GM23338 (cell line): Measurements from ENCODE around the gene OR13D1. TPM values are rescaled to one million over a fixed set of nuclear protein-coding genes. Genes with fewer than 3 reads are reported as not detected.

Source experiments
- ATAC-seq: fragments of 200-7000 bp; cut with Tn5 transposase; 3 replicates; pipeline ENCODE4 v1.9.1; 2020
- DNase-seq: peaks from one replicate; pipeline ENCODE4 v3.0.0-alpha.2; 2015; ENCODE audit warnings: low spot score
- H2AFZ ChIP-seq: fragments of 200-600 bp; sonication (generic); 2 replicates; pipeline ENCODE4 v1.8.0; 2016; ENCODE audit warnings: antibody characterized with exemption, mild to moderate bottlenecking, moderate library complexity
- H3F3A ChIP-seq: fragments of 200-600 bp; sonication (generic); replicated peaks from 2 replicates; pipeline ENCODE4 v1.8.0; 2017; ENCODE audit warnings: antibody characterized with exemption, mixed run types, low read depth
- H3K27ac ChIP-seq: fragments of 200-600 bp; sonication (generic); 2 replicates; pipeline ENCODE4 v1.6.1; 2016; ENCODE audit warnings: low read depth
- H3K27me3 ChIP-seq: fragments of 200-600 bp; sonication (generic); 2 replicates; pipeline ENCODE4 v1.8.0; 2016; ENCODE audit warnings: mild to moderate bottlenecking, mixed run types, moderate library complexity; ENCODE audit not compliant: insufficient read depth
- H3K36me3 ChIP-seq: fragments of 200-600 bp; sonication (generic); 2 replicates; pipeline ENCODE4 v1.8.0; 2016; ENCODE audit warnings: mild to moderate bottlenecking; ENCODE audit not compliant: insufficient read depth
- H3K4me1 ChIP-seq: fragments of 200-600 bp; sonication (generic); 2 replicates; pipeline ENCODE4 v1.8.0; 2016; ENCODE audit warnings: mild to moderate bottlenecking, moderate library complexity; ENCODE audit not compliant: insufficient read depth
- H3K4me2 ChIP-seq: fragments of 200-600 bp; sonication (generic); 2 replicates; pipeline ENCODE4 v1.7.1; 2017; ENCODE audit warnings: mixed run types
- H3K4me3 ChIP-seq: fragments of 200-600 bp; sonication (generic); 2 replicates; pipeline ENCODE4 v1.6.1; 2016; ENCODE audit warnings: mixed run types
- H3K79me2 ChIP-seq: fragments of 200-600 bp; sonication (generic); replicated peaks from 2 replicates; pipeline ENCODE4 v1.8.0; 2017; ENCODE audit warnings: mild to moderate bottlenecking; ENCODE audit not compliant: insufficient read depth
- H3K9me2 ChIP-seq: fragments of 200-600 bp; sonication (generic); 2 replicates; pipeline ENCODE4 v1.8.0; 2017; ENCODE audit not compliant: insufficient read depth
- H4K20me1 ChIP-seq: fragments of 200-600 bp; sonication (generic); replicated peaks from 2 replicates; pipeline ENCODE4 v1.8.0; 2017; ENCODE audit warnings: mild to moderate bottlenecking; ENCODE audit not compliant: insufficient read depth
- H3K27ac Mint-ChIP-seq: 2 replicates; pipeline ENCODE4 v1.8.0; 2020; ENCODE audit warnings: inconsistent platforms, mild to moderate bottlenecking, moderate library complexity, mixed read lengths
- H3K27me3 Mint-ChIP-seq: 3 replicates; pipeline ENCODE4 v1.8.0; 2022; ENCODE audit warnings: low read depth, mild to moderate bottlenecking, moderate library complexity, mixed read lengths, inconsistent platforms; ENCODE audit not compliant: insufficient read depth, poor library complexity
- H3K36me3 Mint-ChIP-seq: 3 replicates; pipeline ENCODE4 v1.8.0; 2021; ENCODE audit warnings: low read depth, mild to moderate bottlenecking, inconsistent platforms, moderate library complexity, mixed read lengths
- H3K4me1 Mint-ChIP-seq: 3 replicates; pipeline ENCODE4 v1.8.0; 2020; ENCODE audit warnings: mild to moderate bottlenecking, inconsistent platforms, mixed read lengths
- H3K4me3 Mint-ChIP-seq: 3 replicates; pipeline ENCODE4 v1.8.0; 2021; ENCODE audit warnings: moderate library complexity, mild to moderate bottlenecking, inconsistent platforms, mixed read lengths
- H3K9me3 Mint-ChIP-seq: 3 replicates; pipeline ENCODE4 v1.8.0; 2020; ENCODE audit warnings: moderate library complexity, mild to moderate bottlenecking, inconsistent platforms, mixed read lengths
- CREB1 ChIP-seq: fragments of 250-450 bp; sonication (Bioruptor Pico); IDR thresholded peaks from 2 replicates; pipeline ENCODE4 v1.5.0; 2020; ENCODE audit warnings: low read depth, mild to moderate bottlenecking, moderate library complexity
- CTCF ChIP-seq, 2 experiments: fragments of 200-600 bp in 1 of 2; sonication (generic) in 1 of 2; conservative IDR thresholded peaks; 2 replicates each; pipeline versions ENCODE4 v1.5.1 to v1.6.1; 2016 to 2017; ENCODE audit warnings: antibody characterized with exemption in 2 of 2, low read depth in 2 of 2, mild to moderate bottlenecking in 2 of 2, moderate library complexity in 1 of 2
- ETS1 ChIP-seq: IDR thresholded peaks from 2 replicates; pipeline ENCODE4 v1.6.1; 2016; ENCODE audit warnings: antibody characterized with exemption
- EZH2 ChIP-seq: fragments of 200-600 bp; sonication (generic); IDR thresholded peaks from one replicate; pipeline ENCODE4 v1.8.0; 2017; ENCODE audit warnings: antibody characterized with exemption, mild to moderate bottlenecking, low read depth; ENCODE audit not compliant: unreplicated experiment
- JUNB ChIP-seq: IDR thresholded peaks from one replicate; pipeline ENCODE4 v1.6.1; 2016; ENCODE audit warnings: antibody characterized with exemption; ENCODE audit not compliant: unreplicated experiment
- NANOG ChIP-seq: IDR thresholded peaks from 2 replicates; pipeline ENCODE4 v1.6.1; 2016; ENCODE audit warnings: antibody characterized with exemption, borderline replicate concordance
- POLR2AphosphoS5 ChIP-seq: IDR thresholded peaks from 2 replicates; pipeline ENCODE4 v1.6.1; 2016; ENCODE audit warnings: antibody characterized with exemption, low read depth
- REST ChIP-seq: IDR thresholded peaks from one replicate; pipeline ENCODE4 v1.6.1; 2018; ENCODE audit warnings: antibody characterized with exemption; ENCODE audit not compliant: unreplicated experiment
- STAT1 ChIP-seq: IDR thresholded peaks from one replicate; pipeline ENCODE4 v1.6.1; 2016; ENCODE audit warnings: antibody characterized with exemption; ENCODE audit not compliant: unreplicated experiment
- ZNF114 ChIP-seq: fragments of 250-450 bp; sonication (Bioruptor Pico); IDR thresholded peaks from 2 replicates; pipeline ENCODE4 v1.5.0; 2020; ENCODE audit warnings: mild to moderate bottlenecking, moderate library complexity
- ZNF331 ChIP-seq: fragments of 250-450 bp; sonication (Bioruptor Pico); IDR thresholded peaks from 2 replicates; pipeline ENCODE4 v1.5.0; 2020; ENCODE audit warnings: low read depth, mild to moderate bottlenecking, moderate library complexity
- long read RNA-seq: library from polyadenylated mRNA; unstranded; transcript quantifications from one replicate; pipeline ENCODE4 v2.0.0, GENCODE V29; 2020; ENCODE audit not compliant: unreplicated experiment
- polyA plus RNA-seq: library from polyadenylated mRNA; unstranded; fragments of >200 nt; fragmentation: Nextera tagmentation; extraction: Ambion mirVana; gene quantifications from 2 replicates; pipeline ENCODE4 v1.2.1, GENCODE V29; 2016
- total RNA-seq: library from RNA; depleted of rRNA; stranded (reverse); fragments of >200 nt; shearing (Covaris generic); gene quantifications from 2 replicates; pipeline ENCODE4 v1.2.3, GENCODE V29; 2014; rRNA removed

The OR13D1 gene
- total RNA-seq, result not detected in 2 replicates
- polyA plus RNA-seq, result not detected in 2 replicates
- long read RNA-seq, result 0 reads

- H3F3A ChIP-seq, result no peaks in the 10 kb centered on the region
- no peaks in the 10 kb centered on the region for H3K36me3 Mint-ChIP-seq
- no peak within 1 kb of the TSS for H2AFZ ChIP-seq
- H3K4me2 ChIP-seq, result no peak within 1 kb of the TSS
- no peak for ATAC-seq
- H3K79me2 ChIP-seq, result no peaks in the 10 kb centered on the region
- H3K27me3 ChIP-seq, result no peaks in the 10 kb centered on the region
- no peaks in the 10 kb centered on the region for H3K9me3 Mint-ChIP-seq
- no peaks in the 10 kb centered on the region for H3K4me1 ChIP-seq
- no peaks in the 10 kb centered on the region for H4K20me1 ChIP-seq
- no peak for TF ChIP-seq ZNF114 (CRISPR knock-in tag)
- TF ChIP-seq CREB1 (CRISPR knock-in tag), result no peak
- no peak for TF ChIP-seq STAT1
- TF ChIP-seq POLR2AphosphoS5, result no peak
- TF ChIP-seq JUNB, result no peak
- no peak for TF ChIP-seq ETS1
- no peak for TF ChIP-seq ZNF331 (CRISPR knock-in tag)
- TF ChIP-seq NANOG, result no peak
- no peak for TF ChIP-seq EZH2
- TF ChIP-seq REST, result no peak
- TF ChIP-seq CTCF (conservative IDR thresholded peaks at IDR 0.05; ENCODE audit: low read depth in 2 of 2), result no peak
- H3K9me2 ChIP-seq, result no peaks in the 10 kb centered on the region
- H3K36me3 ChIP-seq, result no peaks in the 10 kb centered on the region
- H3K27me3 Mint-ChIP-seq, result no peaks in the 10 kb centered on the region
- H3K27ac ChIP-seq, result no peak within 1 kb of the TSS
- no peak within 1 kb of the TSS for H3K4me3 ChIP-seq
- H3K27ac Mint-ChIP-seq, result no peak within 1 kb of the TSS
- no peaks in the 10 kb centered on the region for H3K4me1 Mint-ChIP-seq
- no peak within 1 kb of the TSS for H3K4me3 Mint-ChIP-seq
- DNase-seq, result no peak
Observed at GRCh38 chr9:104694218-104694617, at the start of gene OR13D1. OR13D1 (plus strand) TSS chr9:104694518; CDS start chr9:104694518, 0 bp downstream.
